Activated CD8-positive, alpha-beta T cell treated with anti-CD3 and anti-CD28 coated beads for 36 hours (primary cell): ENCODE measurements around the gene CFAP92. TPM values are rescaled to one million over a fixed set of nuclear protein-coding genes. Genes with fewer than 3 reads are reported as not detected.

ENCODE experiments used
- ATAC-seq: fragments of 200-7000 bp; cut with Tn5 transposase; one replicate; pipeline ENCODE4 v1.10.0; 2021; ENCODE audit warnings: mild to moderate bottlenecking, moderate library complexity
- CTCF ChIA-PET: fragments of 350-600 bp; sonication (Branson Sonifier 250); formaldehyde crosslinking; loops from one replicate; lab custom pipeline; 2021; ENCODE audit warnings: antibody characterized with exemption; lab: Charles Lee
- POLR2A ChIA-PET: fragments of 350-600 bp; sonication (Branson Sonifier 250); formaldehyde crosslinking; loops from one replicate; lab custom pipeline; 2021; ENCODE audit warnings: antibody characterized with exemption; lab: Charles Lee
- DNase-seq: peaks from one replicate; pipeline ENCODE4 v3.0.0-alpha.2; 2020
- H3K27ac Mint-ChIP-seq: one replicate; pipeline ENCODE4 v1.8.0; 2021; ENCODE audit warnings: mild to moderate bottlenecking, mixed read lengths
- H3K27me3 Mint-ChIP-seq: one replicate; pipeline ENCODE4 v1.8.0; 2021; ENCODE audit warnings: mixed read lengths
- H3K36me3 Mint-ChIP-seq: one replicate; pipeline ENCODE4 v1.8.0; 2021; ENCODE audit warnings: low read depth, mixed read lengths
- H3K4me1 Mint-ChIP-seq: one replicate; pipeline ENCODE4 v1.8.0; 2021; ENCODE audit warnings: low read depth, mixed read lengths
- H3K4me3 Mint-ChIP-seq: one replicate; pipeline ENCODE4 v1.8.0; 2021; ENCODE audit warnings: mild to moderate bottlenecking, moderate library complexity, mixed read lengths
- H3K9me3 Mint-ChIP-seq: one replicate; pipeline ENCODE4 v1.8.0; 2021; ENCODE audit warnings: mixed read lengths
- intact Hi-C: fragments of 100-400 bp; cut with micrococcal nuclease; formaldehyde crosslinking; loops from one replicate; pipeline ENCODE4 v1.10.0; 2022
- total RNA-seq, 2 experiments: library from RNA; stranded (reverse); gene quantifications; one replicate each; pipeline ENCODE4 v1.2.3, GENCODE V29; 2021
- TF ChIP-seq, protein P1 (sequence below): fragments of 200-600 bp; IDR thresholded peaks from one replicate; pipeline ENCODE4 v1.8.0; 2022; ENCODE audit warnings: antibody characterized with exemption, mild to moderate bottlenecking

CFAP92 gene
- total RNA-seq, 2 experiments from 2014 or later = 0.38 to 0.83 TPM

DNA sequence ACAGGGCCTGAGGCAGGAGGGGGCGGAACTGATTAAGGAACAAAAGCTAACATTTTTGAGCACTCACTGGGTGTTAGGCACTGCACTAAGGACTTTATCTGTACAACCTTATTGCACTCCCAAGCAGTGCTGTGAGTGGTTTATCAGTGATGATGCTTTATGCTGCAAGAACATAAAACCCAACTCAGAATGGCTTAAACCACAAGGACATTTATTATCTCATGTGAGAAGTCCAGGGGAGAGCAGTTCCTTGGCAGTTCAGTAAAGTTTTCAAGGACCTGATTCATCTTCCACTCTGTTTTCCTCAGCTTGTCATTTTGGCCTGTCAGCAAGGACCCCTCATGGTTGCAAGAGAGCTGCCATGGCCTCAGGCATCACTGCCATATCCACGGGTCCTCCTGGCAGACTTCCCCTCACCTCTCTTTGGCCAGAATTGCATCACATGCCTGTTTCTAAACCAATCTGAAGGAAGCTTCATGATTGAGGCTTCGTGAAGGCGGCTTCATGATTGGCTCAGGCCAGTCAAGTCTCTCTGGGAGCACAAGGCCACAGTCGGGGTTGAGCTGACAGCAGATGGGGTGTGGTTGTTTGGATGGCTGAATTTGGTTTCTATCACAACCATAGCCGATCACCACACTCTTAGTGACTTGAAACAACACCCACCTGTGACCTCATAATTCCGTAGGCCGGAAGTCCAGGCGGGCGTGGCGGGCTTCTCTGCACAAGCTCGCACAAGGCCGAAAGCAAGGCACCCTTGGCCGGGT is 23.0 kb upstream of the CFAP92 start:
- intact Hi-C loops = no loop called here
- peak overlapping the region; percentile 71 for H3K4me3 Mint-ChIP-seq
- CTCF ChIA-PET = interaction anchor here (0.6 to 8.6 kb wide), 25 partner anchors 10 to 336 kb away, joined by 3 to 77 read pairs (median 4); partner anchors contain the start of genes CFAP92, CNBP and EFCC1
- POLR2A ChIA-PET = interaction anchor here (0.6 to 4.7 kb wide), 20 partner anchors 10 to 1090 kb away, joined by 3 to 56 read pairs (median 4); partner anchors contain the start of genes ACAD9, CFAP92 and RAB43
- TF ChIP-seq, protein P1, sequence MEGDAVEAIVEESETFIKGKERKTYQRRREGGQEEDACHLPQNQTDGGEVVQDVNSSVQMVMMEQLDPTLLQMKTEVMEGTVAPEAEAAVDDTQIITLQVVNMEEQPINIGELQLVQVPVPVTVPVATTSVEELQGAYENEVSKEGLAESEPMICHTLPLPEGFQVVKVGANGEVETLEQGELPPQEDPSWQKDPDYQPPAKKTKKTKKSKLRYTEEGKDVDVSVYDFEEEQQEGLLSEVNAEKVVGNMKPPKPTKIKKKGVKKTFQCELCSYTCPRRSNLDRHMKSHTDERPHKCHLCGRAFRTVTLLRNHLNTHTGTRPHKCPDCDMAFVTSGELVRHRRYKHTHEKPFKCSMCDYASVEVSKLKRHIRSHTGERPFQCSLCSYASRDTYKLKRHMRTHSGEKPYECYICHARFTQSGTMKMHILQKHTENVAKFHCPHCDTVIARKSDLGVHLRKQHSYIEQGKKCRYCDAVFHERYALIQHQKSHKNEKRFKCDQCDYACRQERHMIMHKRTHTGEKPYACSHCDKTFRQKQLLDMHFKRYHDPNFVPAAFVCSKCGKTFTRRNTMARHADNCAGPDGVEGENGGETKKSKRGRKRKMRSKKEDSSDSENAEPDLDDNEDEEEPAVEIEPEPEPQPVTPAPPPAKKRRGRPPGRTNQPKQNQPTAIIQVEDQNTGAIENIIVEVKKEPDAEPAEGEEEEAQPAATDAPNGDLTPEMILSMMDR = no peak
- peak; percentile 19 for ATAC-seq
- no peaks in the 10 kb centered on the region for H3K27me3 Mint-ChIP-seq
- peaks cover 31% of the 10 kb centered on the region for H3K4me1 Mint-ChIP-seq
- H3K27ac Mint-ChIP-seq = peak overlapping the region; percentile 97
- peak; percentile 31 for DNase-seq
- no peaks in the 10 kb centered on the region for H3K36me3 Mint-ChIP-seq
- no peaks in the 10 kb centered on the region for H3K9me3 Mint-ChIP-seq

- ATAC-seq (peak; percentile 85), DNase-seq (peak; percentile 82)
- Mint-ChIP-seq H3K36me3 (no peaks in the 10 kb centered on the region), H3K4me3 (peak overlapping the region; percentile 71), H3K27me3 (no peaks in the 10 kb centered on the region), H3K27ac (peak overlapping the region; percentile 97), H3K9me3 (no peaks in the 10 kb centered on the region), H3K4me1 (peaks cover 31% of the 10 kb centered on the region)
- CTCF ChIA-PET = interaction anchor here (0.6 to 8.6 kb wide), 25 partner anchors 10 to 335 kb away, joined by 3 to 77 read pairs (median 4); partner anchors contain the start of genes CFAP92, CNBP and EFCC1
- intact Hi-C loops = no loop called here
- TF ChIP-seq, protein P1 = peak; percentile 34
- POLR2A ChIA-PET = interaction anchor here (0.7 to 4.7 kb wide), 22 partner anchors 9 to 300 kb away, joined by 3 to 56 read pairs (median 4); partner anchors contain the start of genes ACAD9, CFAP92, EFCC1 and RAB43
Observed at GRCh38 chr3:129016356-129016719, 22.5 kb upstream of the CFAP92 start.

DNA sequence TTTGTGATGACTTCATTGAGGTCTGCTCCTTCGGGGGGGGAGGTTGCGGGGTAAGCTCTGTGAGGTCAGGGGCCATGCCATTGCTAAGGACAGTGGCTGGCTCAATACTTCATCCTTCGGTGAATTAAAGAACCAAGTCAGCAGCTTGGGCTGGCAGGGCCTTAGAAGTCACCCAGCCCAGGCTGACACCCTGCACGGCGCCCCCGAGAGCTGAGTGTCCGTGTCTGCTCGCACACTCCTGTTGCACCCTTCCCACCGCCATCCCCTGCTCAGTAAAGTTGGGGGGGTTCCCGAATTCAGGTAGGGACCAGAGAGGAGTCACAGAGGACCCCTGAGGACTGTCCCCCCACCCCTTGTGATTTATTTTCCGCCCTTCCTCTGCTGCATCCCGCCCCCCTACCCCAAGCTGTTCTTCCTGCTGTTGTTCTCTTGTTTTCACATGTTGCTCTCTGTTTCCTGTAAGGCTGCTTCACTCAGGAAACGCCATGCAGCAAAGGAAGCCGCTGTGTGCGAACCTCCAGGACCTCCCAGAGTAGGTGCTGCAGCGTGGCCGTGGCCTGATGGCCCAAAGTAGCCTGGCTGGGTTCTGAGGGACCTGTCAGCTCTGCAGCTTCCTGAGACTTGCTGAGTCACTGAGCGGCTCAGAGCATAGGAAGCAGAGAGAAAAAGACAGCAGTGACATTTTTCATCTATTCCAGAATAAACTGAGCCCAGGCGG is 21.7 kb upstream of the CFAP92 start:
- Mint-ChIP-seq H3K4me3 (peak overlapping the region; percentile 71), H3K4me1 (peaks cover 31% of the 10 kb centered on the region), H3K27me3 (no peaks in the 10 kb centered on the region), H3K27ac (peak overlapping the region; percentile 97), H3K36me3 (no peaks in the 10 kb centered on the region), H3K9me3 (no peaks in the 10 kb centered on the region)
- ChIA-PET POLR2A (interaction anchor here (0.8 to 4.7 kb wide), 17 partner anchors 8 to 300 kb away, joined by 3 to 56 read pairs (median 5); partner anchors contain the start of genes ACAD9, CFAP92, COPG1 and EFCC1), CTCF (interaction anchor here (0.8 to 8.6 kb wide), 22 partner anchors 9 to 335 kb away, joined by 3 to 77 read pairs (median 4); partner anchors contain the start of genes CFAP92, CNBP and EFCC1)
- TF ChIP-seq, protein P1 = no peak
- peak; percentile 63 for ATAC-seq
- intact Hi-C loops = no loop called here
- DNase-seq = peak; percentile 61

DNA sequence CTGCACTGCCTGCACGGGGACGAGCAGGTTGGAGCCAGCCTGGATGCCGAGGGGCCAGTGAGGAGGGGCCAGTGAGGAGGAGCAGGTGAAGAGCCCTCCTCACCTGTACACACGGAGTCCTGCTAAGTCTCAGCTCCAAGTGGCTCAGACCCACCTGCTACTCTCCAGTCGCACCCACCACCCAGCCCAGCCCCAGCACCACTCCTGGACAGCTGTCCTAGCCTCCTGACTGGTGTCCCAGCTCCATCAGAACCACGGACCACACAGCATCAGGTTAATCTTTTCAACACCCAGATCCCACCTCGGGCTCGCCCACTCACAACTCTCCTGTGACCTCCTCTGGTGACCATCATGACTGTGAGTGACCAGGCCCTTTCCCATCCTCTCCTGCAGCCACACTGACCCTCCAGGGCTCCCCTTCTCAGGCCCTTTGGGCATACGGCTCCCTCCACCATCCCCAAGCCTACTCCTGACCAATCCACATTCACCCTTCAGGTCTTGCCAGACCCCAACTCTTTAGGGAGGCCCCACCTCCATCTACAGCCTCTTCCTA is 21.0 kb upstream of the CFAP92 start:
- no peak for DNase-seq
- Mint-ChIP-seq H3K4me3 (no peak overlapping the region), H3K4me1 (peaks cover 31% of the 10 kb centered on the region), H3K36me3 (no peaks in the 10 kb centered on the region), H3K9me3 (no peaks in the 10 kb centered on the region), H3K27ac (peak overlapping the region; percentile 97), H3K27me3 (no peaks in the 10 kb centered on the region)
- CTCF ChIA-PET = interaction anchor here (0.8 to 8.6 kb wide), 13 partner anchors 9 to 232 kb away, joined by 3 to 77 read pairs (median 15); partner anchors contain the start of genes CFAP92 and CNBP
- intact Hi-C loops = no loop called here
- TF ChIP-seq, protein P1 = no peak
- no peak for ATAC-seq
- POLR2A ChIA-PET = interaction anchor here (1.4 to 4.7 kb wide), 9 partner anchors 8 to 235 kb away, joined by 3 to 56 read pairs (median 9); partner anchors contain the start of genes CFAP92, COPG1 and RAB43
